ENCODE data around the gene CCDC107. TPM values are rescaled to one million over a fixed set of nuclear protein-coding genes. Genes with fewer than 3 reads are reported as not detected.

CCDC107 gene
- total and polyA plus RNA-seq, 2 experiments from 2014 or later: 12.1 to 42.2 TPM

DNA sequence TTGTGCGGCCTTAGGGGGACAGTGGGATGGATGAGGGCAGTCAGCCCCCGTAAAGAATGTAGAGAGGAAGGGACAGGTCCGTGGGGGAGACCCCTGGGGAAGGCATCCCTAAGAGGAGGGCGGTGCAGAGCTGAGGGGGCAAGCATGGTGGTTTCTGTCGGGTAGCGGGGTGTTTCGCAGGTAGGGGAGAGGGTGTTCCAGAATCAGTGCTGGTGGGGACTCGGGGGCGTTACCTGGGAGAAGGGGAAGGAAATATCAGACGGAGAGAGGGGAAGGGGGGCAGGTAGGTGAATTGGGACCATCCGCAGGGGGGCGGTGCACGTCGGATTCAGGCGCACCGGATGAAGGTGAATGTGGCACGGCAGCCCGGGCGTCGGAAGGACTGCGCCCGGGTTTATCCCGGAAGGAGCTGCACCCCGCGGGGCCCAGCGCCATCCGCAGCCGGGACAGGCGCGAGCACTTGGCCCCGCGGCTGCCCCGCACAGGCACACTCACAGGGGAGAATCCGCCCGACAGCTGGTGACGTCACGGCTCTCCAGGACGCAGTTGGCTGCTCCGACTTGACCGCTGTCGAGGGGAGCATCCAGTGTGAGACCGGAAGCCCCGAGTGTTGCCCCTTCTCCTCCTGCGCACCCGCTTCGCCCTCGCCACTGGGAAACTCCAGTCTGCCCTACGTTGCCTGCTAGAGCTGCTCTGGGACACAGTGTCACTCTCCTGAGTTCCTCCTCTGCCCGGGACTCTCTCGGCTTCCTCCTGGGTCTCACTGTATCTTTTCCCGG is 41.2 kb upstream of the CCDC107 start:
- TF ChIP-seq EZH2 (IDR thresholded peaks at IDR 0.05; ENCODE audit: borderline replicate concordance) (no peak), CTCF (IDR thresholded peaks at IDR 0.05; ENCODE audit: poor library complexity) (peak; percentile 21)
- Histone ChIP-seq H3K4me2 (peak overlapping the region; percentile 76), H3K4me3 (peak overlapping the region; percentile 0), H3K27me3 (peaks cover 31% of the 10 kb centered on the region), H3K79me2 (no peaks in the 10 kb centered on the region), H3K4me1 (ENCODE audit: insufficient read depth) (no peaks in the 10 kb centered on the region), H4K20me1 (ENCODE audit: insufficient read depth, poor library complexity, severe bottlenecking) (no peaks in the 10 kb centered on the region), H3K9me2 (replicated peaks; ENCODE audit: insufficient read depth) (no peaks in the 10 kb centered on the region), H2AFZ (peak overlapping the region; percentile 46), H3K36me3 (replicated peaks; ENCODE audit: insufficient read depth, low read depth) (no peaks in the 10 kb centered on the region), H3K27ac (no peak overlapping the region), H3K9me3 (ENCODE audit: low read depth) (no peaks in the 10 kb centered on the region)
- WGBS (ENCODE audit: low lambda C conversion rate, missing lambda C conversion rate): 10% methylated on average over 46 of the region's 51 CpGs
- DNase-seq (ENCODE audit: low spot score): peak; percentile 80

DNA sequence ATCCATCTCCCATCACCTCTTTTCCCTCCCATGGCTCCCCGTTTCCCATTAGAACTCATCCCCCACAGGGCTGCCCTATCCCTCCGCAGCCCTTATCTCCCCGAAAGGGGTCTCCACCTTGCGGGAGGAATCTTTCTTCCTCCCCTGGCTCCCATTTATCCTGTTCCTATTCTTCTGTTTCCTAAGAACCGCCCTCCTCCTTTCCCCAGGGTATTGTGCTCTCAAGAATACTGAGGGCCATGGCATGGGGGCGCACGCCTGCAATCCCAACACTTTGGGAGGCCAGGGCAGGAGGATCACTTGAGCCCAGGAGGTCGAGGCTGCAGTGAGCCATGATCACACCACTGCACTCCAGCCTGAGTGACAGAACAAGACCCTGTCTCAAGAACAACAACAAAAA is 40.5 kb upstream of the CCDC107 start:
- H3K27me3 ChIP-seq: peaks cover 31% of the 10 kb centered on the region
- H3K36me3 ChIP-seq (replicated peaks; ENCODE audit: insufficient read depth, low read depth): no peaks in the 10 kb centered on the region
- H3K27ac ChIP-seq: no peak overlapping the region
- H3K4me3 ChIP-seq: no peak overlapping the region
- no peaks in the 10 kb centered on the region for H4K20me1 ChIP-seq (ENCODE audit: insufficient read depth, poor library complexity, severe bottlenecking)
- no peaks in the 10 kb centered on the region for H3K79me2 ChIP-seq
- H2AFZ ChIP-seq: peak overlapping the region; percentile 46
- WGBS (ENCODE audit: low lambda C conversion rate, missing lambda C conversion rate): 72% methylated on average over 8 of the region's 8 CpGs
- no peaks in the 10 kb centered on the region for H3K9me3 ChIP-seq (ENCODE audit: low read depth)
- H3K4me2 ChIP-seq: peak overlapping the region; percentile 76
- no peak for DNase-seq (ENCODE audit: low spot score)
- no peak for TF ChIP-seq CTCF (IDR thresholded peaks at IDR 0.05; ENCODE audit: poor library complexity)
- no peak for TF ChIP-seq EZH2 (IDR thresholded peaks at IDR 0.05; ENCODE audit: borderline replicate concordance)
- no peak for TF ChIP-seq EZH2phosphoT487 (IDR thresholded peaks at IDR 0.05; ENCODE audit: low read depth, severe bottlenecking, unreplicated experiment)
- H3K9me2 ChIP-seq (replicated peaks; ENCODE audit: insufficient read depth): no peaks in the 10 kb centered on the region
- H3K4me1 ChIP-seq (ENCODE audit: insufficient read depth): no peaks in the 10 kb centered on the region

DNA sequence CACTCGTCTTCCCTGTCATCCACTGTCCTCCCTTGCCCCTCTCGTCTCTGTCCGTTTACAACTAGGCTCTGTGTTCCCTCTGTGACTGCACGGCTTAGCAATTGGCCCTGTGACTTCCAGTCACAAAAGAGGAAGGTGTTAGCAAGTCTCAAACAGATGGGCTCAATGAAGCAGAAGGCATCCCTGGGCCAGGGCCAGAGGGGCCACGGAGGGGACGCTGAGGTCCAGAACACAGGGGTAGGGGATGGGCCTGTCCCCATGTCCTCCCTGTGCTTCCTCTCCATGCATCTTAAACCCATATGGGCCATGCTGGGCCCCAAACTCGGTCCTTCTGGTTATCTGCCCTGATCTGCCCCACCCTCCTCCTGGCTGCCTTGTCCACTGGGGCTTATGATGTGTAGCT is 39.8 kb upstream of the CCDC107 start, which contains the start of gene CD72:
CD72 (minus strand) TSS at position 89 of the 403 bp plus-strand sequence. CDS start 110 bp downstream, outside the sequence.
- WGBS (ENCODE audit: low lambda C conversion rate, missing lambda C conversion rate): 82% methylated on average over 7 of the region's 7 CpGs
- no peaks in the 10 kb centered on the region for H3K36me3 ChIP-seq (replicated peaks; ENCODE audit: insufficient read depth, low read depth)

More for the DNA sequence above, 39.8 kb upstream of the CCDC107 start, which contains the start of gene CD72:
- peak within 1 kb of the TSS; percentile 46 for H2AFZ ChIP-seq
- peak within 1 kb of the TSS; percentile 76 for H3K4me2 ChIP-seq
- H4K20me1 ChIP-seq (ENCODE audit: insufficient read depth, poor library complexity, severe bottlenecking): no peaks in the 10 kb centered on the region
- DNase-seq (ENCODE audit: low spot score): no peak
- H3K79me2 ChIP-seq: no peaks in the 10 kb centered on the region
- no peak within 1 kb of the TSS for H3K27ac ChIP-seq
- H3K27me3 ChIP-seq: peaks cover 31% of the 10 kb centered on the region
- no peak within 1 kb of the TSS for H3K4me3 ChIP-seq
- H3K9me3 ChIP-seq (ENCODE audit: low read depth): no peaks in the 10 kb centered on the region
- H3K9me2 ChIP-seq (replicated peaks; ENCODE audit: insufficient read depth): no peaks in the 10 kb centered on the region
- no peak for TF ChIP-seq CTCF (IDR thresholded peaks at IDR 0.05; ENCODE audit: poor library complexity)
- TF ChIP-seq EZH2phosphoT487 (IDR thresholded peaks at IDR 0.05; ENCODE audit: low read depth, severe bottlenecking, unreplicated experiment): no peak
- H3K4me1 ChIP-seq (ENCODE audit: insufficient read depth): no peaks in the 10 kb centered on the region

Data from hepatocyte (in vitro differentiated cells).